Neuron (in vitro differentiated cells): ENCODE measurements around the gene ATL2.

ENCODE experiments used
- H2AFZ ChIP-seq: one replicate; pipeline ENCODE4 v1.6.1; 2013; ENCODE audit warnings: low read depth, mild to moderate bottlenecking, inconsistent platforms, low read length, moderate library complexity
- H3K27me3 ChIP-seq: one replicate; pipeline ENCODE4 v1.6.1; 2013; ENCODE audit warnings: low read length; ENCODE audit not compliant: insufficient read depth
- H3K36me3 ChIP-seq: one replicate; pipeline ENCODE4 v1.6.1; 2013; ENCODE audit warnings: low read length; ENCODE audit not compliant: insufficient read depth
- H3K4me1 ChIP-seq: one replicate; pipeline ENCODE4 v1.6.1; 2013; ENCODE audit warnings: low read length; ENCODE audit not compliant: insufficient read depth
- H3K4me3 ChIP-seq: 2 replicates; pipeline ENCODE4 v1.5.1; 2013; ENCODE audit warnings: mild to moderate bottlenecking, low read length, moderate library complexity
- H3K9me3 ChIP-seq: one replicate; pipeline ENCODE4 v1.6.1; 2013; ENCODE audit warnings: low read length

Gene ATL2

GRCh38 chr2:38269421-38269820 is 107.7 kb downstream of the ATL2 start:
- Histone ChIP-seq H3K4me1 (no peaks in the 10 kb centered on the region), H3K27me3 (no peaks in the 10 kb centered on the region), H3K36me3 (no peaks in the 10 kb centered on the region), H3K9me3 (no peaks in the 10 kb centered on the region), H2AFZ (no peak overlapping the region), H3K4me3 (no peak overlapping the region)

- no peaks in the 10 kb centered on the region for H3K27me3 ChIP-seq
- no peaks in the 10 kb centered on the region for H3K36me3 ChIP-seq
- H3K4me3 ChIP-seq: no peak overlapping the region
- H3K4me1 ChIP-seq: no peaks in the 10 kb centered on the region
- H2AFZ ChIP-seq: no peak overlapping the region
- no peaks in the 10 kb centered on the region for H3K9me3 ChIP-seq
Measured at GRCh38 chr2:38268691-38269327, 108.3 kb downstream of the ATL2 start.

- Histone ChIP-seq H3K9me3 (no peaks in the 10 kb centered on the region), H3K27me3 (no peaks in the 10 kb centered on the region), H3K4me1 (no peaks in the 10 kb centered on the region), H2AFZ (no peak overlapping the region), H3K36me3 (no peaks in the 10 kb centered on the region), H3K4me3 (no peak overlapping the region)
Measured at GRCh38 chr2:38268001-38268400, 109.1 kb downstream of the ATL2 start.

- Histone ChIP-seq H3K36me3 (no peaks in the 10 kb centered on the region), H3K27me3 (no peaks in the 10 kb centered on the region), H3K9me3 (no peaks in the 10 kb centered on the region), H3K4me1 (no peaks in the 10 kb centered on the region), H2AFZ (no peak overlapping the region), H3K4me3 (no peak overlapping the region)
Measured at GRCh38 chr2:38267270-38267925, 109.7 kb downstream of the ATL2 start.

DNA sequence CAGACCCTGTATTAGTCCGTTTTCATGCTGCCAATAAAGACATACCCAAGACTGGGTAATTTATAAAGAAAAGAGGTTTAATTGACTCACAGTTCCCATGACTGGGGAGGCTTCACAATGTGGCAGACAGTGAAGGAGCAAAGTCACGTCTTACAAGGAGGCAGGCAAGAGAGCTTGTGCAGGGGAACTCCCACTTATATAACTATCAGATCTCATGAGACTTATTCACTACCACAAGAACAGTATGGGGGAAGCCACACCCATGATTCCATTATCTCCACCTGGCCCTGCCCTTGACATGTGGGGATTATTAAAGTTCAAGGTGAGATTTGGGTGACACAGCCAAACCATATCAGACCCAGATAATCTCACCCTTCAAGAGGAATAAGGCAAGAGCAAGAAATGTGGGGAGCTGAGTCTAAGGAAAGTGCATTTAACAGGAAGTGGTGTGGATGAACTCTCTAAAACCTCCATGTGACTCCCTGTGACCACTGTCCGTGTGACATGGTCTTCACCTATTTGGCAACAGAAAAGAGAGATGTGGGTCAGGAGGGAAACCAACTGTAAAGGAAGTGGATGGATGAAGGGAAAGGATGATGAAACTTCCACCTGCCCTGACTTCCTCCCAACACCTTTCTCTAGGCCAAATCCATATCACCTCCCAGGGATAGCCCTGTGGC is 110.6 kb downstream of the ATL2 start:
- Histone ChIP-seq H3K9me3 (no peaks in the 10 kb centered on the region), H3K27me3 (no peaks in the 10 kb centered on the region), H3K36me3 (no peaks in the 10 kb centered on the region), H3K4me3 (no peak overlapping the region), H2AFZ (no peak overlapping the region), H3K4me1 (no peaks in the 10 kb centered on the region)

DNA sequence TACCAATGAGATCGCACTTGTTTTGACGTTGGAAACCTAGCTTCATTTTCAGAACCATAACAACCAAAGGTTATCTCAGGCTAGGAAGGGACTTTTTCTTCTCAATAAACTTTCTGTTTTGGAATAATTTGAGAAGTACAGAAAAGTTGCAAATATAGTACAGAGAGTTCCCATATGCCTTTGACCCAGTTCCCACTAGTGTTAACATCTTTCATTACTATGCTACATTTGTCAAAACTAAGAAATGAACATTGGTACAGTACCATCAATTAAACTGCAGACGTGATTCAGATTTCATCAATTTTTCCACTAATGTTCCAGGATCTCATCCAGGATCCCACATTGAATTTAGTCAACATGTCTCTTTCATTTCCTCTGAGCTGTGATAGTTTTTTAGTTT is 111.6 kb downstream of the ATL2 start:
- Histone ChIP-seq H2AFZ (no peak overlapping the region), H3K4me1 (no peaks in the 10 kb centered on the region), H3K27me3 (no peaks in the 10 kb centered on the region), H3K36me3 (no peaks in the 10 kb centered on the region), H3K9me3 (no peaks in the 10 kb centered on the region), H3K4me3 (no peak overlapping the region)

DNA sequence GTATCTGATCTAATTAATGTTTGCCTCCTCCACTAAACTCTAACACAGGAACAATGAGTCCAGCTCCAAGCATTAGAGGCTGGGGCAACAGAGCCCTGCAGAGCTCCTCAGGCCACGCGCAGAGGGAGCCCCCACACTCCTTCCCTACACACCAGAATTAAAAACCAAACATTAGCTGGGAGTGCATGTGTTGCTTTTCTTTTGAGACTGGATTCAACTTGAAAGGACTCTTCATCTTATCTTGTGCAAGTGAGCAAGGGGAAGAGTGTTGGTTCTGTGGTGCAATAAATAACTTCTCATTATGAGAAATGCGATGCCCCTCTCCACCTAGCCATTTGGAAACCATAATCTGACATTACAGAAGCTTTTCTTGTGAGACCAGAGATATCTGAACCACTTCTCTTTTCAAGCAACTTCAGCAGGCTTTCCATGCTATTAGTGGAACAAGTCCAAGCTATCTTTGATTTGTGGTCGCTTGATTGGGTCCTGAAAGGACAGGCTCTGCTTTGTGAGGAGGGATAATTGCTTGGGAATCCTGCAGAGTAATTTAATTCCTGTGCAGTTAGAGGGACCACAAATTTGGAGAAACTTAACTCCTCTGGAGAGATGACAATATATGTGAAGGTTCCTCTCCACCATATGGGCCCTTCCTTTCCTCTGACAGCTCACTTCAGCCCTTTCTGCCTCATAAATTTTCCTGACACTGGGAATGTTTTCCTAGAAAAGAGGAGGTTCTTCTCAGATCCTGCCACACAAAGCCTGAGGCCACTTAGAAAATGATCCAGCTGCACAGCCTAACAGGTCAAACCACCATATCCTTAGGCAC is 112.5 kb downstream of the ATL2 start:
- Histone ChIP-seq H3K4me3 (no peak overlapping the region), H3K36me3 (no peaks in the 10 kb centered on the region), H3K4me1 (no peaks in the 10 kb centered on the region), H2AFZ (no peak overlapping the region), H3K9me3 (no peaks in the 10 kb centered on the region), H3K27me3 (no peaks in the 10 kb centered on the region)

GRCh38 chr2:38263293-38263692 is 113.8 kb downstream of the ATL2 start:
- no peak overlapping the region for H3K4me3 ChIP-seq
- H2AFZ ChIP-seq: no peak overlapping the region
- H3K9me3 ChIP-seq: no peaks in the 10 kb centered on the region
- no peaks in the 10 kb centered on the region for H3K27me3 ChIP-seq
- no peaks in the 10 kb centered on the region for H3K36me3 ChIP-seq
- no peaks in the 10 kb centered on the region for H3K4me1 ChIP-seq

GRCh38 chr2:38262069-38262871 is 114.8 kb downstream of the ATL2 start:
- no peaks in the 10 kb centered on the region for H3K36me3 ChIP-seq
- no peaks in the 10 kb centered on the region for H3K9me3 ChIP-seq
- no peak overlapping the region for H2AFZ ChIP-seq
- no peaks in the 10 kb centered on the region for H3K4me1 ChIP-seq
- H3K4me3 ChIP-seq: no peak overlapping the region
- no peaks in the 10 kb centered on the region for H3K27me3 ChIP-seq

DNA sequence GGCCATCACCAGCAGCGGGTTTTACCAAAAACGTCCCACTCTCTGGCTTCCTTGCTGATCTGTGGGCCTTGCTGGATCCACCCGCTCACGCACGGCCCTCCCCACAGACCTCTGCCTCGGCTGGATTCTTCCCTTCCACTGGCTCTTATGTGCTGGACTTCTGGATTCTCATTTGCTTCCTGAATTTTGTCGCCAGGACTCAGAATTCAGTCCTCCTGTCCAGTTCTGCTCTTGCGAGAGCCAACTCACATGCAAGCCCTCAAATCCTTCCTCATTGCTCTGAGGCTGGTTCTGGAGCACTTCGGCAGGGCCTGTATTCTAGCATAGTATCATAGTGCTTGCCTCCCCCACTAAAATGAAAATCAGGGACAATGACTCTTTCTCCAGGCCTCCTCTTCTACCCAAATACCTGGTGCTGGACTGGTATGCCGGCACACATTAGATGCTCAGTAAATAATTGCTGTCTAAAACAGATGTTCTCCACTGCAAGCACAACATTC is 115.5 kb downstream of the ATL2 start:
- H3K36me3 ChIP-seq: no peaks in the 10 kb centered on the region
- no peaks in the 10 kb centered on the region for H3K4me1 ChIP-seq
- no peaks in the 10 kb centered on the region for H3K9me3 ChIP-seq
- H2AFZ ChIP-seq: no peak overlapping the region
- no peak overlapping the region for H3K4me3 ChIP-seq
- no peaks in the 10 kb centered on the region for H3K27me3 ChIP-seq

GRCh38 chr2:38260972-38261371 is 116.1 kb downstream of the ATL2 start:
- Histone ChIP-seq H3K4me3 (no peak overlapping the region), H3K36me3 (no peaks in the 10 kb centered on the region), H3K4me1 (no peaks in the 10 kb centered on the region), H3K9me3 (no peaks in the 10 kb centered on the region), H3K27me3 (no peaks in the 10 kb centered on the region), H2AFZ (no peak overlapping the region)

DNA sequence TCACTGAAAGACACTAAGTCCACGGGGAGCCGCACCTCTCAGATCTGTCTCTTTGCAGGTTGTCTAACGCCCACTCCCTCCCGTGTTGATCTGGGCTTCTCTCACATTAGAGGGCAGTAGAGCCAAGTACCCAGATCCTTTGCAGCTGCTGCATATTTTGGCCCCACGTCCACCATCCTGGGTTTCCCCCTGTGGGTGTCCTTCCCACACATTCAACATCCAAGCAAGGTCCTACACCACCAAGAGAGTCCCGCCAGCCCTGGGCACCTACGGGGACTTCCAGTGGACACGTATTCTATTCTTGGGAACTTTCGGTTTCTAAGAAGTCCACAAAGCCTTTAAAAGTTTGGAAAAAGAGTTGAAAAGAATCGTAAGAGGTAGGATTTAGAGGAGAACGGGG is 116.6 kb downstream of the ATL2 start:
- H3K4me3 ChIP-seq: no peak overlapping the region
- no peaks in the 10 kb centered on the region for H3K27me3 ChIP-seq
- no peaks in the 10 kb centered on the region for H3K9me3 ChIP-seq
- no peaks in the 10 kb centered on the region for H3K4me1 ChIP-seq
- no peak overlapping the region for H2AFZ ChIP-seq
- no peaks in the 10 kb centered on the region for H3K36me3 ChIP-seq
